Neutrophil (primary cell): Measurements from ENCODE around the gene NT5C.

Experiments used
- H3K27ac ChIP-seq: fragments of 200-600 bp; sonication (generic); 2 replicates; pipeline ENCODE4 v1.5.1; 2016; ENCODE audit warnings: mild to moderate bottlenecking, moderate library complexity
- H3K27me3 ChIP-seq: fragments of 200-600 bp; sonication (generic); 2 replicates; pipeline ENCODE4 v1.6.0; 2016; ENCODE audit warnings: mild to moderate bottlenecking
- H3K36me3 ChIP-seq: fragments of 200-600 bp; sonication (generic); 2 replicates; pipeline ENCODE4 v1.5.1; 2017
- H3K4me1 ChIP-seq, 2 experiments: fragments of 200-600 bp in 1 of 2; sonication (generic) in 1 of 2; 1 replicate in 1 of 2; 2 replicates in 1 of 2; pipeline versions ENCODE4 v1.5.1 to v1.6.1; 2013 to 2016; ENCODE audit warnings: low read depth in 1 of 2, low read length in 1 of 2, mild to moderate bottlenecking in 1 of 2, moderate library complexity in 1 of 2; ENCODE audit not compliant: control insufficient read depth in 1 of 2, insufficient read depth in 1 of 2
- H3K4me3 ChIP-seq, 2 experiments: fragments of 200-600 bp in 1 of 2; sonication (generic) in 1 of 2; 1 replicate in 1 of 2; 2 replicates in 1 of 2; pipeline ENCODE4 v1.5.1; 2013 to 2016; ENCODE audit warnings: low read depth in 1 of 2, low read length in 1 of 2, mild to moderate bottlenecking in 1 of 2, moderate library complexity in 1 of 2
- H3K9me3 ChIP-seq: fragments of 200-600 bp; sonication (generic); 2 replicates; pipeline ENCODE4 v1.5.1; 2016
- TF ChIP-seq, protein P1 (sequence below): fragments of 200-600 bp; sonication (generic); IDR thresholded peaks from 2 replicates; pipeline ENCODE4 v1.5.1; 2016; ENCODE audit warnings: antibody characterized with exemption

The NT5C gene

DNA sequence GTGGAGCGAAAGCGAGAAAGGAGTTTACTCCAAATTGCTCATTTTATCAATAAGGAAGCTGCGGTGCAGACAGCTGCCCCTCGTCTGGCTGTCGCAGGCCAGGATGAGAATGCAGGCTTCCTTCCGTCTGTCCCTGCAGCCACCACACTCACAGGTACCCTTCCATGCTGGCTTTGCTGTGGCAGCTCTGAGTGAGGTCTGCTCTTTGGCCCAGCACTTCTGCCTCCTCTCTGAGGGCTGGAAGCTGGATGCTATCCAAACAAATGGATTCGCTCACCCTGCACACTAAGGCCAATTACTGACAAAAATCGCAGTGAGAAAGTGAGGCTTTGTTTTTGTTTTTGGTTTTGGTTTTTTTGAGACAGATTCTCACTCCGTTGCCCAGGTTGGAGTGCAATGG is 14.8 kb downstream of the NT5C start:
- no peak overlapping the region for H3K4me3 ChIP-seq
- H3K4me1 ChIP-seq, result peaks cover 38 to 48% of the 10 kb centered on the region in 2 experiments
- no peak overlapping the region for H3K27ac ChIP-seq
- H3K36me3 ChIP-seq, result peaks cover 31% of the 10 kb centered on the region
- TF ChIP-seq, protein P1, sequence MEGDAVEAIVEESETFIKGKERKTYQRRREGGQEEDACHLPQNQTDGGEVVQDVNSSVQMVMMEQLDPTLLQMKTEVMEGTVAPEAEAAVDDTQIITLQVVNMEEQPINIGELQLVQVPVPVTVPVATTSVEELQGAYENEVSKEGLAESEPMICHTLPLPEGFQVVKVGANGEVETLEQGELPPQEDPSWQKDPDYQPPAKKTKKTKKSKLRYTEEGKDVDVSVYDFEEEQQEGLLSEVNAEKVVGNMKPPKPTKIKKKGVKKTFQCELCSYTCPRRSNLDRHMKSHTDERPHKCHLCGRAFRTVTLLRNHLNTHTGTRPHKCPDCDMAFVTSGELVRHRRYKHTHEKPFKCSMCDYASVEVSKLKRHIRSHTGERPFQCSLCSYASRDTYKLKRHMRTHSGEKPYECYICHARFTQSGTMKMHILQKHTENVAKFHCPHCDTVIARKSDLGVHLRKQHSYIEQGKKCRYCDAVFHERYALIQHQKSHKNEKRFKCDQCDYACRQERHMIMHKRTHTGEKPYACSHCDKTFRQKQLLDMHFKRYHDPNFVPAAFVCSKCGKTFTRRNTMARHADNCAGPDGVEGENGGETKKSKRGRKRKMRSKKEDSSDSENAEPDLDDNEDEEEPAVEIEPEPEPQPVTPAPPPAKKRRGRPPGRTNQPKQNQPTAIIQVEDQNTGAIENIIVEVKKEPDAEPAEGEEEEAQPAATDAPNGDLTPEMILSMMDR, result no peak
- H3K27me3 ChIP-seq, result no peaks in the 10 kb centered on the region
- H3K9me3 ChIP-seq, result no peaks in the 10 kb centered on the region

GRCh38 chr17:75115555-75115954 is 16.0 kb downstream of the NT5C start:
- Histone ChIP-seq H3K4me3 (no peak overlapping the region), H3K27ac (peak overlapping the region; percentile 90), H3K9me3 (no peaks in the 10 kb centered on the region), H3K4me1 (peaks cover 47 to 52% of the 10 kb centered on the region in 2 experiments), H3K36me3 (peaks cover 31% of the 10 kb centered on the region), H3K27me3 (no peaks in the 10 kb centered on the region)
- TF ChIP-seq, protein P1, result no peak

- Histone ChIP-seq H3K4me1 (peaks cover 44 to 49% of the 10 kb centered on the region in 2 experiments), H3K36me3 (peaks cover 31% of the 10 kb centered on the region), H3K9me3 (no peaks in the 10 kb centered on the region), H3K27ac (peak overlapping the region; percentile 90), H3K4me3 (peak overlapping the region; percentile 68 to 82), H3K27me3 (no peaks in the 10 kb centered on the region)
- TF ChIP-seq, protein P1, result no peak
These were observed 16.8 kb downstream of the NT5C start for GRCh38 chr17:75114552-75115314.

- Histone ChIP-seq H3K27me3 (no peaks in the 10 kb centered on the region), H3K4me3 (peak overlapping the region; percentile 68 to 82), H3K9me3 (no peaks in the 10 kb centered on the region), H3K4me1 (peaks cover 49 to 52% of the 10 kb centered on the region in 2 experiments), H3K36me3 (peaks cover 29% of the 10 kb centered on the region), H3K27ac (peak overlapping the region; percentile 90)
- TF ChIP-seq, protein P1, result peak; percentile 97
These were observed 17.6 kb downstream of the NT5C start for GRCh38 chr17:75113798-75114551.

DNA sequence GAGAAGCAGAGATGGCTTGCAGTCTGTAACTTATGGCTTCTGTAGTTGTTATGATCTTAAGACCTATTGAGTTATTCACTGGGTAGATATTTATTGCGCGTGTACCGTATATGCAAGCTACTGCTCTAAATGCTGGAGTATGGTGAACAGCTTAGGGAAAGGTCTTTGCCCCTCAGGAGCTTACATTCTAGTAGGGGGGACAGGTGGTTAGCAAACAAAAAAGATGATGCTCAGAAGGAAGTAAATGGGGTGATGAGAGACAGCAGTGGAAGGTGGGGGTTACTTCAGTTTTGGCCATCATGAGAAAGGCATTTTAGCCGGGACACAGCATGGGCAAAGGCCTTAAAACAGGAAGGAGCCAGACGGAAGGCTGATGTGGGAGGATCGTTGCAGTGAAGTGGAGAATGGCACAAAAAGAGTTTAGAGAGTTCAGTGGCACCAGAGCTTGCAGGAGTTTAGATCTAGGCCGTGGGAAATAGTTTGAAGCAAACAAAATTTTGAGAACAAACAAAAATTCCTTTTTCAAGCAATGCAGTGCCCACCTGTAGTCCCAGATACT is 19.7 kb downstream of the NT5C start:
- H3K4me1 ChIP-seq, result peaks cover 55 to 58% of the 10 kb centered on the region in 2 experiments
- H3K27me3 ChIP-seq, result no peaks in the 10 kb centered on the region
- TF ChIP-seq, protein P1, result no peak
- H3K4me3 ChIP-seq, result peak overlapping the region in 1 of 2 experiments; percentile 19
- peaks cover 19% of the 10 kb centered on the region for H3K36me3 ChIP-seq
- H3K27ac ChIP-seq, result peak overlapping the region; percentile 66
- no peaks in the 10 kb centered on the region for H3K9me3 ChIP-seq
